CD4-positive, alpha-beta T cell treated with Interleukin-15 for 1 hour (primary cell): Measurements from ENCODE around the gene GALM.
"Not testable (repeated sequence)": the region's sequence is repeated elsewhere in the genome, so short reads cannot be mapped to it uniquely, and the experiment has no call there.

ENCODE experiments used
- DNase-seq: peaks from one replicate; pipeline ENCODE4 v3.0.0-alpha.2; 2020

The GALM gene

DNA sequence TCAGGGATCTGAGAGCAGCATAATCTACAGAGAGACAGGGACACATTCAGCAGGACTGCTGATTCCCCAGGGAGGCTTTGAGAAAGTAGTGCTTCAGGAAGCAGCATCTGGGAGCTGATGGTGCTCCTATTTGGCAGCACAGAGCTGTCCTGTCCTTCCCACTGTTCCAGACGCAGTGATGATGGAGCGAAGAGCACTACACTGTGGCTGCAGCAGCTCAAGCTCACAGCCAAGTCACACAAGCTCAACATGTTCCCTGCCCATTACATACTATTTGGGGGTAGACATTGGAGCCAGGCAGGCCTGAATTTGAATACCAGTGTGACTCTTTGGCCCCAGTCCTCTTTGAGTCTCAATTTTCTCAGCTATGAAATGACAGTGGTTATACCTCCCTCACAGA is 15.2 kb upstream of the GALM start:
- DNase-seq: no peak

DNA sequence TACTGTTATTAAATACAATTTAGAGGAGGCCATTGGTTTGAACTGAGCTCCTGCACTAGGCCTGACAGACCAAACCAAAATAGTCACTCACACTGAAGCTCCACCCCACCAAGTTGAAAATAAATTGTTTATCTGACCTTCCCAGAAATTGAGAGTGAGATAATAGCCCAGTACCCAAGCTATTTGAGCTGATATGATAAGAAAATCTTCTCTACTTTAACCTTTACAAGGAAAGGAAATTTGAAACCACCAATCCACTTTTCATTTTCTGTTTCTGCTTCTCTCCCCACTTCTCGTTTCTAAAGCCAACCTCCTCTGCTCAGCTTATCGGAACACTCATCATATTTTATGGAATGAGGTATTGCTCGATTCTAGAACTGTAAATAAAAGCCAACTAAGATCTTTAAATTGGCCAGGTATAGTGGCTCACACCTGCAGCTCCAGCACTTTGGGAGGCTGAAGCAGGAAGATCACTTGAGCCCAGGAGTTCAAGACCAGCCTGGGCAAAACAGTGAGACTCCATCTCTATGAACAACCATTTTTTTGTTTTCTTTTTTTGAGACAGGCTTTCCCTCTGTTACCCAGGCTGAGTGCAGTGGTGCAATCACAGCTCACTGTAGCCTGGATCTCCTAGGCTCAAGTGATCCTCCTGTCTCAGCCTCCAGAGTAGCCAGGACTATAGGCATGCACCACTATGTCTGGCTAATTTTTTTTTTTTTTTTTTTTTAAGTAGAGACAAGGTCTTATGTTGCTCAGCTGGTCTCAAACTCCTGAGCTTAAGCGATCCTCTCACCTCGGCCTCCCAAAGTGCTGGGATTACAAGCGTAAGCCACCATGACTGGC is 13.3 kb upstream of the GALM start:
- no peak for DNase-seq

DNA sequence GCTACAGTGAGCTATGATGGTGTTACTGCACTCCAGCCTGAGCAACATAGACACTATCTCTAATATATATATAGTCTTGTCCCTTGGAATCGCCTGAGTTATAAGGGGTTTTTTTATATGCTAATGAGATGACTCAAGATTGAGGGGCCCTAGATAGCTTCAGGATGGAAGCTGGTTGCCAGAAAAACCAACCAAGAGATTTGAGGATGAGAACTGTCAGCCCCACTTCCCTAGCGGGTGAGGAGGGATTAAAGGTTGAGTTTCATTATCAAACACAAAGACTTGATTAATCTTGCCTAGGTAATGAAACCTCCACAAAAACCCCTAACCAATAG is 12.6 kb upstream of the GALM start:
- no peak for DNase-seq

DNA sequence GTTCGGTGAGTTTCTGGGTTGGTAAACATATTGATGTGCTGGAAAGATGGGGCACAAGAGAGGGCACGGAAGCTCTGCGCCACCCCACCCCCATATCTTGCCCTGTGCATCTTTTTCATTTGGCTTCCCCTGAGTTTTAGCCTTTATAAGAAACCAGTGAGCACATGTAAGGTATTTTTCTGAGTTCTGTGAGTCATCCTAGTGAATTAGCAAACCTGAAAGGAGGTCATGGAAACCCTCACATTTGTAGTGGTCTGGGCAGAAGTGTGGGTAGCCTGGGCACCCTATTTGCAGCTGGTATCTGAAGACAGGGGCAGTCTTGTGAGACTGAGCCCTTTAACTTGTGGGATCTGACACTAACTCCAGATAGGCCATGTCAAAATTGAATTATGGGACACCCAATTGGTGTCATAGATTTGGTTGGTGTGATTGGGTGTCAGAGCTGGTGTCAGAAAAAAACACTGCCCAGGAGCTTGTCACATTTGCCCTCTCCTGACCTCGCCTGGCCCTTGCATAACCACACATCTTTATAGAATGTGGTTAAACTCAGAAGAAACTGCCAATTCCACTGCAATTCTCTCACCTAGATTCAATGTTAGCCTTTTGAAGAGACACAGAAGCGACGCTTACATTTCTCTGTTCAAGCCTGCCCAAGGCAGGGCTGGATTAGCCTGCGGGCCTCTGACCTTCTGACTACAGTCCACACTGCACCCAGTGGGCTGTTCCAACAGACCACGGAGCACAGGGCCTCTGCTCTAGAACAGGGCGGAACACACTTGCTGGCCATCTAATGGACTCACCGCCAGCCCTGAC is 12.0 kb upstream of the GALM start:
- peak; percentile 33 for DNase-seq

DNA sequence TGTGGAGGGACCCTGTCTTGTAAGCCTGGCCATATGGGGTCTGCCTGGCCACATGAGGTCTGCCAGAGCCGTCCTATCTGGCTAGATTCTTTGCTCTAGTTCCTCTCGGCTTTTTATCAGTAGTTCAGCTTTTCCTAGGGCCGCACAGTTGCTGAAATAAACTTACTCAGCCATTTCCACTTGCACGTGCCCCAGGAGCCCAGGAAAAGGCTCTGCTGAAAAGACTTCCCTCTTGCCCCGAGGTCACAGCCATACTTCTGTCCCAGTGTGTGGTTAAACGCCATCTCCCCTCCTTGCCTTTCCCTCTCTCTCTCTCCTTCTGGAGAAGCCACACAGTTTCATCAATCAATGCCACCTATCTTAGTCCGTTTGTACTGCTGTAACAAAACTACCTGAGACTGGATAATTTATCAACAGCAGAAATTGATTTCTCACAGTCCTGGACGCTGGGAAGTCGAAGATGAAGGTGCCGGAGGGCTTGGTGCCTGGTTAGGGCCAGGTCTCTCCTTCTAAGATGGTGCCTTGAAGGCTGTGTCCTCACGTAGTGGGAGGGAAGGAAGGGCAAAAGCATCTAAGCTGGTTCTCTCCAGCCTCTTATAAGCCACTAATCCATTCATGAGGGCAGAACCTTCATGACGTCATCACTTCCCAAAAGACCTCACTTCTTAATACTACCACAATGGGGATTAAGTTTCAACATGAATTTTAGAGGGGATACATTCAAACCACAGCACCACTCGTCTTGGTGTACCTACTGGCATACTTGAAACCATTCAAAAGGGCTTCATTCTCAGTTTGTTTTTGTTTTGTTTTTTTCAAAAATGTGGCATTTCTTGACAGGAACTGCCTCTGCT is 11.2 kb upstream of the GALM start:
- no peak for DNase-seq

DNA sequence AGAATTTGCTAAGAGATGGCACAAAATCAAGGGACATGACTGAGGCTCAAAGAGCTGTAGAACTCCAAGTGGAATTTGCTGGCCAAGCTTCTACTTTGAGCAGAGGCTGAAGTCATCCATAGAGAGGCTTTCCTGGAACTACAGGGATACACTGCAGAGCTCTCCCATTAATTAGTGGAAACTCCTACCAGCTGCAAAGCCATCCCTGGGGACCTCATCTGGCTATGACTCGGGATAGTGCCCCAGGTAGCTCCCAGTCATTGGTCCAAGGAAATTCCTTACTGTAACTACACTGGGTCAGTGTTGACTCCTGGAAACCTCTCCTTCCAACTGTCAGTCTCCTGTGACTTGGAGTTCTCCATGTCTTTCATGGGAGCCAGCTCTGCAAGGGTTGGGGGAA is 10.5 kb upstream of the GALM start:
- no peak for DNase-seq

DNA sequence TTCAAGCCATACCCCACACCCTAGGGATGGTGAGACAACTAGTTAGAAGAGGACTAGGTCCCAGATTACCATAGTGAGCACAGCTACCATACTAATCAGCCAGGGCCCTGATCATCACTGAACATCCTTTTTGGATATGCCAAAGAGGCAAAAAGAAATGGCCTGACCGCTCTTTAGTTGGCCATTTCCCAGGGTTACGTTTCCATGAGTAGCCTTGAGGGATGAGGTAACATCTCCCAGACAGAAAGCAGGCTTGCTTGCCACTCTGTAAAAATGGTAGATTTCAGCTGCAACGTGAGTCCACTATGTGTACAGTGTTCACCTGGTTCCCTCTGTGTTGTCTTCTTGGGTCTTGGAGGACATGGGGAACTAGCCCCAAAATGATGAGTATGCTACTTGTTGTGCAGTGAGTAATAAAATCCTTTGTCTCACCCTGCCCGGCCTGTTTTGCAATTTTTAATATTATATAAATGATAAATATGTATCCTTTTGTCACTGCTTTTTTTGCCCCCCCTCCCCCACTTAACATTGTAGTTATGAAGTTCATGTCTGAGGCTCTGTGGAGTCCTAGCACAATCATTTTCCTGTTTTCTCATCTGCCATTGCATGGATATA is 8.9 kb upstream of the GALM start:
- no peak for DNase-seq

DNA sequence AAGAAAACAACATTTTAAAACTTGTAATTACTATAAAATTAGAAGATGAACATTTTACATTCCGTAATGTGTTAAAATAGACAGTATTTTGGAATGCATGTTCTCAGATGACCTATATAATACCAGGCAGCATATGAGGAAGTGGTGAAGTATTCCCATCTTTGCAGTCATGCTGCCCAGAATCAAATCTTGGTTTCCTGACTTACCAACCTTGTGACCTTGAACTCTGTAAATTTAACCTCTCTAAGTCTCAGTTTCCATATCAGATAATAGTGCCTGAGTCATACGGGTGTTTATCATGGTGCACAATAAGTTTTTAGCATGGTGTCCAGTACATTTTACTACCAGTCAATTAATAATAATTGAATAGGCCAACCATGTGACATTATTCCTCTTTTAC is 7.3 kb upstream of the GALM start:
- DNase-seq: no peak

DNA sequence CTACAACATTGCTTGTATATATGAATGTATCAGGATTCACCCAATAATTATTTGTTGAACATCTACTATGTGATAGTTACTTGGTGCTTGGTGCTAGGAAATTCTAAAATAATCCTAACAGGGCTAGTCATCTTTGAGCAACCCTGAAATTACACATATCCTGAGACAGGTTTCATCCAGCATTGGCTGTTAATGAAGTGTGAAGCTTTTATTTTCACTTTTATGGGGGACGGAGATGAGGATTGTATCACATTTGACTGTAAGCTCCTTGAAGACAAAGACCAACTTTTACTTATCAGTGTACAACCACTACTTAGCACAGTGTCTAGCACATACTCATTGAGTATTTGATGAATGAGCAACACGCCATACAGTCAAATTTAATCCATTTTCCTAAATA is 6.8 kb upstream of the GALM start:
- DNase-seq: no peak

DNA sequence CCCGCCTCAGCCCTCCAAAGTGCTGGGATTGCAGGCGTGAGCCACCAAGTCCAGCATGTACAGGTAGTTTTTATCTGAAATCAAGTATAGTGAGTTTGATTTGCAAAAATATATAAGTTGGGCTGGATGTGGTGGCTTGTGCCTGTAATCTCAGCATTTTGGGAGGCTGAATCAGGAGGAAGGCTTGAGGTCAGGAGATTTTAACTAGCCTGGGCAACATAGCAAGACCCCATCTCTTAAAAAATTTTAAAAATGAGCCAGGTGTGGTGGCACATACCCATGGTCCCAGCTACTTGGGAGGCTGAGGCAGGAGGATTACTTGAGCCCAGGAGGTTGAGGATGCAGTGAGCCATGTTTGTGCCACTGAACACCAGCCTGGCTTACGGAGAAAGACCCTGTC is 5.6 kb upstream of the GALM start:
- no peak for DNase-seq

DNA sequence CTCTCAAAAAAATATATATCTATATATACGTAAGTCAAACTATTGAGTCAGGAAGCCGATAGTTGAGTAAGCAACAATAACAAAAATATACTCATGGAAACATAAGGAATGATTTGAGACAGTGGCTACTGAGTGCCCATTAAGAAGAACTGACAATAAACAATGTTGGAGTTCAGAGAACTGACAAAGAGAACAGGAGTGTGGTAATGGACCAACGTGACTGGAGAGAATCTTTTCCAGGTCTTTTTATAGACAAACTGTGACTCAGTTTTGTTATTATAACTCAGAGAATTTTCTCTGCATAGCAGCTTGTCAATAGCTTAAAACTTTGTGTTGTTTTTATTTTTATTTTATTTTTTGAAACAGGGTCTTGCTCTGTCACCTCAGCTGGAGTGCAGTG is 4.6 kb upstream of the GALM start:
- no peak for DNase-seq

DNA sequence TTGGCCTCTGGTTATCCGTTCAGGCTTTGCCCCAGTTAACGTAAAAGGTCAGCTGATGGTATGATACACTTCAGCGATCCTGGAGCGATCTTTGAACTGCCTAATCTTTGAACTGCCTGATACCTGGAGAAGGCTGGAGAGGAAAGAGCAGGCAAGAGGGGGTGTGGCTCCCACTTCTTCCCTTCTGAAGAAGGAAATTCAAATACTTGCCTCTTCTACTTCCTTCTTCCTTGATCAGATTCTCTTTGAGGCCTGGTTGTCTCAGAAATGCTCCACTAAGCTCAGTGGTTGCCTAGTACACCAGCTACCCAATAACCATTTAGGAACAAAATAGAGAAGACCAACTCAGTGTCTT is 619 bp downstream of the GALM start:
- DNase-seq: no peak

DNA sequence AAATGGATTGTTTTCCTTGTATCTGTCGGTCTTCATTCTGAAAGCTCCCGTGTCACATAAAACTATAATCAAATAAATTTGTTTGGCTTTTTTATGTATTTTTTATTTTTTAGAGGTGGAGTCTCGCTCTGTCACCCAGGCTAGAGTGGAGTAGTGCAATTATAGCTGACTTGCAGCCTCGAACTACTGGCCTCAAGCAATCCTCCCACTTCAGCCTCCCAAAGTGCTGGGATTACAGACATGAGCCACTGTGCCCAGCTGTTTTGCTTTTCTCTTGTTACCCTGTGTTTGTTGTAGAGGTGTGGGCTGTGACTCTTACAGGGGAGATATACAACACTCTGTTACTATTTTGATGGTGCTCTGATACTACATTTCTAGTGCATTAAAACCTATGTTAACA is 2.2 kb downstream of the GALM start:
- DNase-seq: no peak

DNA sequence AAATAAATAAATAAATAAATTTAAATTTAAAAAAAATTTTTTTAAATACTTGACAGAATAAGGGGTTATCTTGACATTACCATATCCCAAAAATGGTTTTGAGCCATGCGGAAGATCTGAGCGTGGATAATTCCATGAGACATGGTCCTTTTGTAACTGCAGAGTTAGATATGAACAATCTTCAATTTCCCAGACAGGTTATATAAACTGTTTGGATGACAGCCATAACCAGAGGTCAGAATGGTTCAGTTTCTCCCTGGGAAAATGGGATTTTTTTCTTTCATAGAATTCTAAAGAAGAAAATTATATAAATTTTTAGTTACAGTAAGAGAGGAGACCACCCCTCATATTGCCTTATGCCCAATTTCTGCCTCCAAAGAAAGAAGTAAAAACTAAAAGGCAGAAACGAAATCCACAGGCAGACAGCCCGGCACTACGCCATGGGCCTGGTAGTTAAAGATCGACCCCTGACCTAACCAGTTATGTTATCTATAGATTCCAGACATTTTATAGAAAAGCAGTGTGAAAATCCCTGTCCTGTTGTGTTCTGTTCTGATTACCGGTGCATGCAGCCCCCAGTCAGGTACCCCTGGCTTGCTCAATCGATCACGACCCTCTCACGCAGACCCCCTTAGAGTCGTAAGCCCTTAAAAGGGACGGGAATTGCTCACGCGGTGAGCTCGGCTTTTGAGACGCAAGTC is 3.0 kb downstream of the GALM start:
- DNase-seq: no peak

DNA sequence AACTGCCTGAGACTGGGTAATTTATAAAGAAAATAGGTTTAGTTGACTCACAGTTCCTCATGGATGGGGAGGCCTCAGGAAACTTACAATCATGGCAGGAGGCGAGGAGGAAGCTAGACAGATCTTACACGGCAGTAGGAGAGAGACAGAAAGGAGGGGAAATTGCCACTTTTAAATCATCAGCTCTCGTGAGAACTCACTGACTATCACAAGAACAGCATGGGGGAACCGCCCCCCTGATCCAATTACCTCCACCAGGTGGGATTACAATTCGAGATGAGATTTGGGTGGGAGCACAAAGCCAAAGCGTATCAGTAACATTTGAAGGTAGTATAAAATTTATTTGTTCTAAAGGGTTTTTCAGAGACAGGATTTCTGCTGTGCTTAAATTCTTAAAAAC is 5.4 kb downstream of the GALM start:
- DNase-seq: no peak

DNA sequence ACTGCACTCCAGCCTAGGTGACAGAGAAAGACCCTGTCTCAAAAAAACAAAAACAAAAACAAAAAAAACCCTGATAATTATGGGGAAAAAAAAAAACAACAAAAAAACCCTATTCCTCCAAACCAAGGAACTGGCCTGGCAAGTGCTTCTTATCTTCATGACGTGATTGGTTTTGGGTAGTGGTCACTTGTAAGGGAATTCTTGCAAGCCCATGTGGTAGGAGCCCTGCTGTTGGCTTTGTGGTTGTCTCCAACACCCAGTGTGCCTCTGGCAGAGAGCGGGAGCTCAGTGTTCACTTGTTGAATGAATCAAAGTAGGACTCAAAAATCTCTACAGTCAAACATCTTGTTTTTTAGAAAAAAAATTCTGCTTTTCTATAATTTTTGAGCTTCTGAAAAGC is 6.0 kb downstream of the GALM start:
- no peak for DNase-seq

DNA sequence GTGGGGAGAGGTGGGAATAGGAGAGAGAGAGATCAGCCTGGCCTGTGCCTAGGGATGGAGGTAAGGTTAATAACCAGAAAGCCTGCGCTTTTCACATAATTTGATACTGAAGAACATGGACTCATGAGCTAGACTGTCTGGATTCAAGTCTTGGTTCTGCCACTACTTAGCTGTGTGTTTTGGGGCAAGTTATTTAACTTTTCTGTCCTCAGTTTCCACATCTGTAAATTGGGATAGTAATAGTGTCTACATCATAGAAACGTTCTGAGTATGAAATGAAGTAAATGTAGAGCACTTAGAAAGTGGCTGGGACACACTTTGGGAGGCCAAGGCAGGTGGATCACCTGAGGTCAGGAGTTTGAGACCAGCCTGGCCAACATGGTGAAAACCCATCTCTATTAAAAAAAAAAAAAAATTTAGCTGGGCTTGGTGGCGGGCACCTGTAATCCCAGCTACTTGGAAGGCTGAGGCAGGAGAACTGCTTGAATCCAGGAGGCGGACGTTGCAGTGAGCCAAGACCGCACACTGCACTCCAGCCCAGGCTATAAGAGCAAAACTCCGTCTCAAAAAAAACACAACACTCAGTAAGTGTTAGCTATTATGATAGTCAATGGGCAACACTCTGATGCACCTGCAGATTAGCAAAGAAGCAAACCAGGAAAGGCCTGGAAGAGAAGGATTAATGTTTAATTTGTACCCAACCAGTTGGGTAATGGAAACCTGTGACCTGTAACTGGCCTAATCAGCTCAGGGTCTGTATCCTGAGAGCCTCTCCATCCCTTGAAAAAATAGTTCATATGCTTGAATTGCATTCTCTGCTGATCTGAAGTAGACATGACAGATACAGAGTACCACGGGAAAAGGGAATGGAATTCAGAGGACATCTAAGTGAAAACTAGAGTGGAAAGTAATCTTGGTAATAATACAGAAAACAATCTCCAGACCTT is 6.8 kb downstream of the GALM start:
- no peak for DNase-seq

DNA sequence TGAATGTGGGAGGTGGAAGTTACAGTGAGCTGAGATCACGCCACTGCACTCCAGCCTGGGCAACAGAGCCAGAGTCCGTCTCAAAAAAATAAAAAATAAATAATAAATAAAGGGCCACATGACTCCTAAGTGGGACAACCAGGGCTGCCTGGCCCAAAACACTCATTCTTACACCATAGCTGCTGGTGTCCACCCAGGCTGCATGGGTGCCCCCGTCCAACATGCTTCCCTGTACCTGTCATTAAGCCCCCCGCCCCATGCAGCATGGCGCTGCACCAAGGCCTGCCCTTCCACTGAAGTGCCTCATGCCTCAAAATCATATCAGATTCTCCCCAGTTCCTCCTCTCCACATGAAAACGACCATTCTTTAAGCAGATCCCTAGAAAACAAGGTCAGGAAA is 10.8 kb downstream of the GALM start:
- no peak for DNase-seq

DNA sequence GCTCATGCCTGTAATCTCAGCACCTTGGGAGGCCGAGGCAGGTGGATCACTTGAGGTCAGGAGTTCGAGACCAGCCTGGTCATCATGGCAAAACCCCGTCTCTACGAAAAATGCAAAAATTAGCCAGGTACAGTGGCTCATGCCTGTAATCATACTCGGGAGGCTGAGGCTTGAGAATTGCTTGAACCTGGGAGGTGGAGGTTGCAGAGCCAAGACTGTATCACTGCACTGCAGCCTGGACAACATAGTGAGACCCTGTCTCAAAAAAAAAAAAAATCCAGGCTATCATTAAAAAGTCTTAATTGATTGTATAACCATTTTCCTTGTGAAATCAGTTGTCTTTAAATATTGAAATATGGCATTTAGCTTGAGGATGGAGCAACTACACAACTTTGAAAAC is 15.0 kb downstream of the GALM start:
- not testable (repeated sequence) for DNase-seq

DNA sequence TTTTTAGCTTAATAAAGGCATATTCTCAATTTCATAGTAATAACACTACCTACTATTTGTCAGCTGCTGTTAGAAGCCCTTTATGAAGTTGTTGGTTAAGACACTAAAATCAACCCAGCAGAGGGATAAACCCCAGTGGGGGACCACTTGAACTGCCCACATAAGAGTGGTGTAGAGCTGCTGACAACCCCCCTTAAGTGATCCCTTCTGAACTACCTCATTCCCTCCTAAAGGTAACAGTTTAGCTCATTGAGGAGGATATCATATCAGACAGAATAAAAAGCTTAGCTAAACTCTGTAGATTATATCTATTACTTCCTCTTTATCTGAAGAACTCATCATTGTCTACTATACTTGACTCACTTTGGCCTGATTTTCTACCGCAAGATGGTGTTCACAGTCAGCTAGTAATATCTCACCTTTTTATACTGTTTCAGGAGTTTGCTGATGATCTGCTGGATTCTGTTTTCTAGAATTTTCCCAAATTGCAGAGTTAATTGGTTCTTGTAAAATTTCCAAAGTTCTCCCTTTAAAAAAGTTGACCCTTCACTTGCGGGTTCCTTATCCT is 16.2 kb downstream of the GALM start:
- no peak for DNase-seq

DNA sequence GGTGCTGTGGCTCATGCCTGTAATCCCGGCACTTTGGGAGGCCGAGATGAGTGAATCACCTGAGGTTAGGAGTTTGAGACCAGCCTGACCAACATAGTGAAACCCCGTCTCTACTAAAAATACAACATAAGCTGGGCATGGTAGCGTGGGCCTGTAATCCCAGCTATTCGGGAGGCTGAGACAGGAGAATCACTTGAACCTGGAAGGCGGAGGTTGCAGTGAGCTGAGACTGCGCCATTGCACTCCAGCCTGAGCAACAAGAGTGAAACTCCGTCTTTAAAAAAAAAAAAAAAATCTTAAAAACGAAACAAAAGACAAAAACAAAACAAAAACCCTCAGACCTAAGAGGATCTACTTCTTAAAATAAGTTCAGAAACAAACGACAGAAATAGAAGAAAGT is 16.7 kb downstream of the GALM start:
- not testable (repeated sequence) for DNase-seq
